LNCaP clone FGC (cell line): Measurements from ENCODE around the gene MRPL19.

Experiments used
- DNase-seq: peaks from one replicate; pipeline ENCODE4 v3.0.0-alpha.2; 2011; ENCODE audit warnings: low read depth
- H3K4me3 ChIP-seq: 2 replicates; pipeline ENCODE4 v1.5.1; 2011; ENCODE audit warnings: mild to moderate bottlenecking, low read depth, low read length, control low read depth
- TF ChIP-seq, protein P1 (sequence below): IDR thresholded peaks from 2 replicates; pipeline ENCODE4 v1.5.1; 2012; ENCODE audit warnings: mild to moderate bottlenecking; ENCODE audit not compliant: control insufficient read depth, insufficient read depth; ENCODE audit errors: extremely low read depth

The MRPL19 gene

DNA sequence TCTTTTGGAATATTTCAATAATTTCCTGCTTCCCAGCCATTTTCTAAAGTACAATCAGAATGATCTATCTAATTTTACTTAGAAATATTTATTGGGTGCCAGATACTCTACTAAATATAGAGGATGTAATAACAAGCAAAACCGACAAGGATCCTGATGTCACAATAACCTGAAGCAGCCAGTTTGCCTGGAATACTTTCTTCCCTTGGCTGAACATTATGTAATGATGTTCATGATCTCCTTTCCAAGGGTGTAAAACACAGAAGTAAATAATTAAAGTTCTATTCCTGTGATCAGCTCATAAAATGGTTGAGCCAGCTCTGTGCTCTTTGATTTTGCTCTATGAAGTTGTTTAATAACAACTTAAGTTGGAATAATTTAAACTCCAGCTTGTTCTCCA, 2.6 kb upstream of the MRPL19 start:
- DNase-seq = no peak
- H3K4me3 ChIP-seq = no peak overlapping the region
- TF ChIP-seq, protein P1, sequence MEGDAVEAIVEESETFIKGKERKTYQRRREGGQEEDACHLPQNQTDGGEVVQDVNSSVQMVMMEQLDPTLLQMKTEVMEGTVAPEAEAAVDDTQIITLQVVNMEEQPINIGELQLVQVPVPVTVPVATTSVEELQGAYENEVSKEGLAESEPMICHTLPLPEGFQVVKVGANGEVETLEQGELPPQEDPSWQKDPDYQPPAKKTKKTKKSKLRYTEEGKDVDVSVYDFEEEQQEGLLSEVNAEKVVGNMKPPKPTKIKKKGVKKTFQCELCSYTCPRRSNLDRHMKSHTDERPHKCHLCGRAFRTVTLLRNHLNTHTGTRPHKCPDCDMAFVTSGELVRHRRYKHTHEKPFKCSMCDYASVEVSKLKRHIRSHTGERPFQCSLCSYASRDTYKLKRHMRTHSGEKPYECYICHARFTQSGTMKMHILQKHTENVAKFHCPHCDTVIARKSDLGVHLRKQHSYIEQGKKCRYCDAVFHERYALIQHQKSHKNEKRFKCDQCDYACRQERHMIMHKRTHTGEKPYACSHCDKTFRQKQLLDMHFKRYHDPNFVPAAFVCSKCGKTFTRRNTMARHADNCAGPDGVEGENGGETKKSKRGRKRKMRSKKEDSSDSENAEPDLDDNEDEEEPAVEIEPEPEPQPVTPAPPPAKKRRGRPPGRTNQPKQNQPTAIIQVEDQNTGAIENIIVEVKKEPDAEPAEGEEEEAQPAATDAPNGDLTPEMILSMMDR = no peak

- no peak for DNase-seq
- no peak overlapping the region for H3K4me3 ChIP-seq
- TF ChIP-seq, protein P1 = no peak
Observed at GRCh38 chr2:75645643-75646042, 940 bp upstream of the MRPL19 start.

DNA sequence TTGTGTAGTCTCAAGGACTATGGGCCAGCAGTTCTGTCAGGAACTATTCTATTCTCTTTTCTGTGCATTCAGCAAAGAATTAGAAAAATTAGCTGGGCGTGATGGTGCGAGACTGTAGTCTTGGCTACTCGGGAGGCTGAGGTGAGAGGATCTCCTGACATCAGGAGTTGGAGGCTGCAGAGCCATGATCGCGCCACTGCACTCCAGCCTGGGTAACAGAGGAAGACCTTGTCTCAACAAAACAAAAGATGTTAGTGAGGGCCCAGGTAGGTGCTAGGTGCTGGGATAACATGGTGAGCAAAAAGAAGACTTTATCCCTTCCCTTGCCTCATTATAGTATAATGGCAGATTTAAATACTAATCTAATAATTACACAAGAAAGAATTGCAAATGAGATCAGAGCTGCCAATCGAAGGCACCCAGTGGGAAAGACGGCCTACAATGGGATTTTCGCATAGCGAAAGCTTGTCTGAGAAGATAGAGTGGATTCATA, 447 bp upstream of the MRPL19 start:
- H3K4me3 ChIP-seq = peak overlapping the region; percentile 85
- DNase-seq = no peak
- TF ChIP-seq, protein P1 = no peak

DNA sequence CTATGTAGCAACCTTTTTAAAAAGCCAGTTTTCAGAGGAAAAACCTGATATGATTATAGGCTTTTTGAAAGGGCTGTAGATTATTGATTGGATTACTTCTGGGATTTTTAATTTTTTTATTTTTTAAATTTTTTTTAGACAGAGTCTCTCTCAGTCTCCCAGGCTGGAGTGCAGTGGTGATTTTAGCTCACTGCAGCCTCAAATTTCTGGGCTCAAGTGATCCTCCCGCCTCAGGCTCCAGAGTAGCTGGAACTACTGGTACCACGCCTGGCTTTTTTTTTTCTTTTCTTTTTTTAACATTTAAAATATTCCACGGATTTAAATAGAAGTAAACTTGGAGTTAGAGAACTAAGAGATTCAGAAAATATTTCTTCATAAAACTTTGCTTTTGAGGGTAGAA, 1.2 kb downstream of the MRPL19 start:
- TF ChIP-seq, protein P1 = no peak
- H3K4me3 ChIP-seq = peak overlapping the region; percentile 85
- no peak for DNase-seq

DNA sequence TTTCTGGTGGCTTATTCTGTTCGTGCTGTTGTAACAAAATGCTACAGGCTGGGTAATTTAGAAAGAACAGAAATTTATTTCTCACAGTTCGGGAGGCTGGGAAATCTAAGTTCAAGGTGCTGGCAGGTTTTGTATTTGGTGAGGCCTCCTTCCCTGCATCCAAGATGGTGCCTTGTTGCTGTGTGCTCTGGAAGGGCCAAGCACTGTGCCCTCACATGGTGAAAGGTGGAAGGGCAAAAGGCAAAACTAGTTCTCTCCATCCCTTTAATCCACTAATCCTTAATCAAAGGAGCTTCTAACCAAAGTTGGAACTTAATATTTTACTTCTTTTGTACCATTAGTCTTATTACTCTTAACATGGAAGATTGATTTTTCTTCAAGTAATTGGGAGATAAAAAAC, 7.4 kb downstream of the MRPL19 start:
- TF ChIP-seq, protein P1 = no peak
- no peak for DNase-seq
- no peak overlapping the region for H3K4me3 ChIP-seq

GRCh38 chr2:75655861-75656260, 9.3 kb downstream of the MRPL19 start:
- TF ChIP-seq, protein P1 = no peak
- H3K4me3 ChIP-seq = no peak overlapping the region
- DNase-seq = no peak

- DNase-seq = no peak
- TF ChIP-seq, protein P1 = no peak
- no peak overlapping the region for H3K4me3 ChIP-seq
Observed at GRCh38 chr2:75656563-75656962, 10.0 kb downstream of the MRPL19 start.
